NK-92 treated with Interleukin-12 subunit alpha and Interleukin-12 subunit beta, amount 100 ng/mL, for 24 hours (cell line): ENCODE data around the gene C13orf42.

Experiments used
- DNase-seq: peaks from one replicate; lab custom pipeline; 2025; lab: John Stamatoyannopoulos, UW

Gene C13orf42

DNA sequence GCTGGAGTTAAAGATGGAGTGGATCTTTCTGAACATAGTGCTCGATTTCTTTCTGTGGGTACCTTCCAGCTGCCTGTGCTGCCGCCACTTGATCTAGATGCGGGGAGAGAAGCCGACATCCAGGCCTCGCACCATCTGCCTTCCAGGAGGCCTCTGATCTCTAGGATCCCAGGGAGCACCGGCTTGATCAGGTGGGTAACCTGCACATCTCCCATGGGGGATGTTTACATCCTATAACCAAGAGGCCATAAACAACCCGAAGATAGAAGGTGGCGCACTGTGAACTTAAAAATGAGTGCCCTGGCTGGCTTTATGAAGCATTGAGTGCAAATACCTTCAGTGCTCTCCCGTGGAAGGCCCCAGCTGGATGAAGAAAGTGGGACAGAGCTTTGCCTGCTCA, at the start of gene C13orf42:
TSS of gene C13orf42 (minus strand) at position 101 of the 400 bp plus-strand sequence. CDS start at position 36, 65 bp downstream.
- DNase-seq, result no peak

GRCh38 chr13:51158880-51159518, 47.9 kb upstream of the C13orf42 start:
- no peak for DNase-seq

DNA sequence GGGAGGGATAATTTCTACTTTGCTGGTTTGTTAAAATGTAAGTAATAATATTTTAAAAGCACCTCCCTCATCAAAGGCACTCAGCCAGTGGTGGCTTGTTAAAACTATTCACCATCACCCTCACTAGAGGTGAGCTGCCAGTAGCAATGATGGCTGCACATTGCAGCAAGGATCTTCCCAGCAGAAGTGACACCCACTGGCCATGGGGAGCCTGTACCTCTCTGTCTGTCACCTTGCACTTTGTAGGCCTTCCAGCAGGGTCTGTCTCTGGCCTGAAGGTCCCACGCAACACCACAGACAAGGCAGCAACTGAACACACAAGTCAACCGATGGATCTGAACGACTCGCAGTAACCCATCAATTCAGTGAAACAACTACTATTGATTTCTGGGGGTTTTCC, 47.3 kb upstream of the C13orf42 start:
- no peak for DNase-seq

DNA sequence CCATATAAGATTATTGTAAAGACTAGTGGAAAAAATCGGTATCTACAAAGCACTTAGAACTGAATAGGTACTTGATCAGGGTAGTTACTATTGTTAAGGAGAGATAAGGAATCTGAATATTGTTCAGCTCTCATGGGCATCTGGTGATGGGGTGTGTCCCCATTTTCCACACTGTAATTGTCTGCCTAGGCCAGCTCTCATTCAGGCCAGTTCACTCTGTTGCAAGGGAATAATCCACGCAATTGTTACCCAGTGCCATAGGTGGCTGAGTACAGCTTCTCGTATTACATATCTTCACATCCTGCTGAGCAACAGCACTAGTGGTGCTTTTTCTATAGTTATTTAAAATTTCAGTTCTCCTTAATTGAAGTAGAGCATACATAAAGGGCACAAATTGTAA, 45.6 kb upstream of the C13orf42 start:
- no peak for DNase-seq

DNA sequence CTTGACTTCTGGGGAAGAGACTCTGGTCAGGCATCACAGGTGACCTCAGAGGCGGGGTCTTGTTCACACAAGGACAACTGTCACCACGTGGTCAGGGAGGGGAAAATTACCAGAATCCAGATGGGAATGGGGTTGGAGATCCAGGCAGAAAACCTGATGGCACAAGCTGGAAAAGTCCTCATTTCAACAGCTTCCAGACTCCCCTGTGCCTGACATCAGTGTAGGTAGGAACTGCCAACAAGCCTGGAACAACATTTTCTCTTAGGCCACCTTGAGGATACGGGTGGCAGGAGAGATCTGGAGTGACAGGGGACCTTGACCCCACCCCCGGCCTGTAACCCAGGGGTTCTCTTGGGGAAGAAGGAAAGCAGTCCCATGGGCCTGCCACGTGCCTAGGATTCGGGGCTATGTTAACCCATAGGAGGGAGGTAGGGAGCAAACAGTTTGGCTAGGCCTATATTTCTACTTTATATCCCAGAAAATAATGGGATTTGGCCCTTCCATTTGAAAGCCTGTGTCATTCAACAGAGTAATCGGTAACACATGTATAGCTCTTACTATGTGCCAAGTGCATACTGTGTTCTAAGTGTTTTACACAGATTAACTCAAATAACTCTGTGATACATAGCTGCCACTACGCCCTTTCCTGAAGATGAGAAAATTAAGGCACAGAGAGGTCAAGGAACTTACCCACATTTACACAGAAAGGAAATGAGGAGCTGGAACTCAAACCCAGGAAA, 44.9 kb upstream of the C13orf42 start:
- DNase-seq, result no peak

GRCh38 chr13:51155161-51155560, 44.1 kb upstream of the C13orf42 start:
- DNase-seq, result no peak

- no peak for DNase-seq
Observed at GRCh38 chr13:51154029-51154555, 43.0 kb upstream of the C13orf42 start.

DNA sequence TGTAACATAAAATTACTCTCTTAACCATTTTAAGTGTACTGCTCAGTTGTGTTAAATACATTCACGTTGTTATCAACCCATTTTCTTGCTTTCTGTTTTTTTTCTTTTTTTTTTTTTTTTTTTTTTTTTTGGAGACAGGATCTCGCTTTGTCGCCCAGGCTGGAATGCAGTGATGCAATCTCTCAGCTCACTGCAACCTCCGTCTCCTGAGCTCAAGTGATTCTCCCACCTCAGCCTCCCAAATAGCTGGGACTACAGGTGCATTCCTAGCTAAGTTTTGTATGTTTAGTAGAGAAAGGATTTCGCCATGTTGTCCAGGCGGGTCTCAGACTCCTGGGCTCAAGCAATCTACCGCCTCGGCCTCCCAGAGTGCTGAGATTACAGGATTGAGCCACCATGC, 42.5 kb upstream of the C13orf42 start:
- DNase-seq, result no peak

- DNase-seq, result no peak
Observed at GRCh38 chr13:51152701-51153100, 41.6 kb upstream of the C13orf42 start.

GRCh38 chr13:51151463-51151862, 40.4 kb upstream of the C13orf42 start:
- DNase-seq, result no peak

- DNase-seq, result no peak
Observed at GRCh38 chr13:51148952-51149573, 38.0 kb upstream of the C13orf42 start.

DNA sequence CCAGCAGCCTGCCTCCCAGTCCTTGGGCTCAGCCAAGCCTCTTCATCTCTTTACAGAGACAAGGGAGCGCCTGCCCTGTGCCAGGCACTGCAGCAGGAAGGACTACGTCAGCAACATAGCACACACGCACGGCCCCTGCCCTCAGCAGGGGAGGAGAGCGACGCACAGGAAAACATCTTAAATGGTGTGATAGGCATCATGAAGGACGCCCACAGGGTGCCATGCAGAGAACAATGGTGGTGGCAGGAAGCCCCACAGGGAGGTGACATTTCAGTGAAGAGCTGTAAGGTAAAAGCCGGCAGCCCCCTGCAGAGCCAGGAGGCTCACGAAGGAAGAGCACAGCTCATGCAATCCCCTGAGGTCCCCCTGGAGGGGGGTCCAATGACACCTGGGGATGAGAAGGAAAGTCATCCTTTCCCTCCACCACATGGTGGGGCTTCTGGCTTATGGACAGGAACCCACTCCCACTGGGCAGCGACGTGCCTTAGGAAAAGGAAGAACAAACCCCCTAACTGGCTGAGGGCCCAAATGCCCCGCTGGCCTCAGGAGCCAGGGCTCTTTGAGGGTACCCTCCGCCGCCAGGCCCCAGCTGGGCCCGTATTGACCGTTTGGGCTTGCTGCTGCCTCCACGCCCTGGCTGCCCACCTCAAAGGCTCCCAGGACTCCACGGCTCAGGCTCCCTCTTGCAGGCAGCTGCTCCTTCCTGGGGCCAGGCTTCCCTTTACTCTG, 37.3 kb upstream of the C13orf42 start:
- no peak for DNase-seq

DNA sequence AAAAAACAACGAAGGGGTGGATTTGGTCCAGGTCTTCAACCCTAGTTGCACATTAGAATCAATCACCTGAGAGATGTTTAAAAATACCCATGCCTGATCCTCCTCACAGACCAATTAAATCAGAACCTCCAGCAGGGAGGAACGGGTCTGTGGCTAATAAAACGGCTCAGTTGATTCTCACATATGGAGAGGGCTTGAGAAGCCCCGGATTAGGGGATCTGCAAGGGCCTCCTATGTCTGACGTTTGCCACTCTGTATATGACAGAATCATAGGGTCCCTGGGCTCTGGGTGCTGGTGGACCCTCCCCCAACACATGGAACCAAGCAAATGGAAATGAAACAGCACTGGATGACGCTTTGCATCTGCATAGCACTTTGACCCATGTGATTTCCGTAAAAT, 36.7 kb upstream of the C13orf42 start:
- no peak for DNase-seq

DNA sequence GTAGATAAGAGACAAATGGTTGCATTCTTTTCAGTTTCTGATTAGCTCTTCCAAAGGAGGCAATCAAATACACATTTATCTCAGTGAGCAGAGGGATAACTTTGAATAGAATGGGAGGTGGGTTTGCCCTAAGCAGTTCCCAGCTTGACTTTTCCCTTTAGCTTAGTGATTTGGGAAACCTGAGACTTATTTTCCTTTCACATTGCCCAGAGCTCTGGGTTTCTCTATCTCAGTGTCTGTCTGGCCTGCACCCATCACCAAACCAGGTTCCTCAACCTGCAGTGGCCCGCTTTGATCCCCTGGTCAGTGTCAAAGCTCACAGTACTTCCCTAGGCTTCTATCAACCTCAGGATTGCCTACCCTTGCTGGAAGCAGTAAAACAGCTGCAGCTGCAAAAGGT, 35.6 kb upstream of the C13orf42 start:
- DNase-seq, result no peak

DNA sequence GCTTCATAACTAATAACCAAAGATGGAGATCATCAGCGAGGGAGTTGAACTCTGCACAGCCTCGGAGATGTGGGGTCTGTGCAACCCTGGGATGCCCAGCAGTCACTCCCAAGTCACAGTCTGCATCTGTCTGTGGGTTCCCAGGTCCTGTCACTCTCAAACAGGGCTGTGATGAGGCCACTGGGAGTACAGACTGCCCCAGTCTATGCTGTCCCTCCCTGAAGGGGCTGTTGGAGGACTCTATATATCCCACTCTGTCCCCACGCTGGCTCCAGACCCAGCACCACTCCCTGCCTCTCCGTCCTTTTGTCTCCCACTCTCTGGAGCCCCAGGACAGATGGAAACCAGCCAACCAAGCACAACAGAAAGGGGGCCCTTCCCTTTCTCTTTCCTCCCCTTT, 26.2 kb upstream of the C13orf42 start:
- DNase-seq, result no peak

DNA sequence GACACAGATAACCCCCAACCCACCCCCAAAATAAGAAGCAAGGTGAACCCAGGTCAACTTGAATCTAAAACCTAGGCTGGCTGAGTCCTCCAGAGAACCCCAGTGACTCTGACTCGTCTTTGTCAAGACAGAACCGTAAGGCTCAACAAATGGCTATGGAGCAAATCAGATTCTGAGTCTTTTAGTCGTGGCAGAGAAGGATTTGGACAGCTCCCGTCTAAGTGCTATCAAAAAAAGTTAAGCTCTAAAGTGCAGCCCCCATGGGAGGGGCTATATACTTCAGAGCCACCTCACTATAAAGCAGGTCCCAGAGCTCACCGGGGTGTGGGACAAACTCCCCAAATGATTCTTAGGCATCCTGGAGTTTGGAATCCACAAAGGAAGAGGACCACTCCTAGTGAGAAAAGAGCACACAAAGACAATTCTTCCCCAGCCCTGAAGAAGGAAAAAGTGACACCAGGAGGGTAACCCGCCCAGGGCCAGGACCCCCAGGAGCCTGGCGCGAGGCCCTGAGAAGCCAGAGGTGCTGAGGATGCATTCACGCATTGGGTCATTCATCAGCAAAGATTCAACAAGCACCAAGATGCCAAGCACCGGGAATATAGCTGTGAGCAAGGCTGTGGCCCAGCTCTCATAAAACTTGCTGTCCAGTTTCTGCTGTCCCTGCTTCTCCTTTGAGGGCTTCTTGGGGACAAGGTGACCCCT, 25.4 kb upstream of the C13orf42 start:
- no peak for DNase-seq

- no peak for DNase-seq
Observed at GRCh38 chr13:51134763-51135365, 23.8 kb upstream of the C13orf42 start.

- DNase-seq, result no peak
Observed at GRCh38 chr13:51130348-51130747, 19.3 kb upstream of the C13orf42 start.

- no peak for DNase-seq
Observed at GRCh38 chr13:51125495-51126226, 14.6 kb upstream of the C13orf42 start.

GRCh38 chr13:51122868-51123566, 11.9 kb upstream of the C13orf42 start:
- no peak for DNase-seq
